Mesenchymal stem cell (in vitro differentiated cells and primary cell): ENCODE measurements around the gene CDH15.
A peak's percentile ranks its signal among the peaks of the same experiment; 100 is the strongest.

ENCODE experiments used
- DNase-seq: peaks from one replicate; pipeline ENCODE4 v3.0.0-alpha.2; 2013
- H2AFZ ChIP-seq: one replicate; pipeline ENCODE4 v1.6.1; 2013; ENCODE audit warnings: low read depth, mild to moderate bottlenecking, control low read depth, inconsistent platforms, low read length, moderate library complexity
- H2AK5ac ChIP-seq: 2 replicates; pipeline ENCODE4 v1.6.1; 2013; ENCODE audit warnings: low read length, moderate library complexity, mild to moderate bottlenecking, inconsistent platforms; ENCODE audit not compliant: severe bottlenecking
- H2BK120ac ChIP-seq: one replicate; pipeline ENCODE4 v1.6.1; 2013; ENCODE audit warnings: low read depth, mild to moderate bottlenecking, inconsistent platforms, low read length, moderate library complexity
- H2BK12ac ChIP-seq, 2 experiments: one replicate each; pipeline ENCODE4 v1.6.1; 2013; ENCODE audit warnings: inconsistent platforms in 2 of 2, low read length in 2 of 2, mild to moderate bottlenecking in 2 of 2, moderate library complexity in 2 of 2, control low read depth in 1 of 2
- H2BK15ac ChIP-seq: one replicate; pipeline ENCODE4 v1.6.1; 2013; ENCODE audit warnings: mild to moderate bottlenecking, low read depth, inconsistent platforms; ENCODE audit not compliant: poor library complexity, severe bottlenecking
- H2BK5ac ChIP-seq: 2 replicates; pipeline ENCODE4 v1.6.1; 2013; ENCODE audit warnings: low read depth, mild to moderate bottlenecking, low read length, control low read depth, inconsistent platforms; ENCODE audit not compliant: poor library complexity, severe bottlenecking
- H3K14ac ChIP-seq, 2 experiments: one replicate each; pipeline ENCODE4 v1.6.1; 2013; ENCODE audit warnings: inconsistent platforms in 2 of 2, low read length in 2 of 2, control low read depth in 1 of 2, mild to moderate bottlenecking in 1 of 2, moderate library complexity in 1 of 2
- H3K18ac ChIP-seq, 2 experiments: one replicate each; pipeline ENCODE4 v1.6.1; 2013; ENCODE audit warnings: inconsistent platforms in 2 of 2, low read length in 2 of 2, control low read depth in 1 of 2, low read depth in 1 of 2, mild to moderate bottlenecking in 1 of 2
- H3K23ac ChIP-seq, 2 experiments: one replicate each; pipeline ENCODE4 v1.6.1; 2013; ENCODE audit warnings: inconsistent platforms in 2 of 2, low read length in 2 of 2, mild to moderate bottlenecking in 2 of 2, moderate library complexity in 2 of 2, control low read depth in 1 of 2
- H3K27ac ChIP-seq: 2 replicates; pipeline ENCODE4 v1.5.1; 2013; ENCODE audit warnings: mild to moderate bottlenecking, moderate library complexity, low read length, control low read depth, inconsistent platforms; ENCODE audit not compliant: poor library complexity, severe bottlenecking
- H3K27me3 ChIP-seq, 2 experiments: 2 replicates each; pipeline versions ENCODE4 v1.6.1 to v1.7.0; 2013; ENCODE audit warnings: low read length in 2 of 2, mild to moderate bottlenecking in 2 of 2, moderate library complexity in 2 of 2, control low read depth in 1 of 2, inconsistent platforms in 1 of 2; ENCODE audit not compliant: control insufficient read depth in 1 of 2, insufficient read depth in 1 of 2
- H3K36me3 ChIP-seq, 2 experiments: 2 replicates each; pipeline versions ENCODE4 v1.6.1 to v1.7.0; 2013; ENCODE audit warnings: low read length in 2 of 2, control low read depth in 1 of 2, inconsistent platforms in 1 of 2, low read depth in 1 of 2, mild to moderate bottlenecking in 1 of 2; ENCODE audit not compliant: insufficient read depth in 2 of 2, control insufficient read depth in 1 of 2
- H3K4ac ChIP-seq, 2 experiments: one replicate each; pipeline ENCODE4 v1.6.1; 2013; ENCODE audit warnings: inconsistent platforms in 2 of 2, low read length in 2 of 2, mild to moderate bottlenecking in 2 of 2, moderate library complexity in 2 of 2, control low read depth in 1 of 2, low read depth in 1 of 2
- H3K4me1 ChIP-seq: 2 replicates; pipeline ENCODE4 v1.6.1; 2013; ENCODE audit warnings: low read depth, low read length, control low read depth; ENCODE audit not compliant: control insufficient read depth, insufficient read depth
- H3K4me2 ChIP-seq: 2 replicates; pipeline ENCODE4 v1.6.1; 2013; ENCODE audit warnings: low read length, mild to moderate bottlenecking, inconsistent platforms; ENCODE audit not compliant: poor library complexity, severe bottlenecking
- H3K4me3 ChIP-seq, 2 experiments: 2 replicates each; pipeline versions ENCODE4 v1.5.1 to v1.7.0; 2013; ENCODE audit warnings: low read length in 2 of 2, mild to moderate bottlenecking in 2 of 2, control low read depth in 1 of 2, low read depth in 1 of 2; ENCODE audit not compliant: insufficient read depth in 1 of 2
- H3K79me1 ChIP-seq: replicated peaks from 2 replicates; pipeline ENCODE4 v1.6.1; 2013; ENCODE audit warnings: mild to moderate bottlenecking, control low read depth, low read length, inconsistent platforms; ENCODE audit not compliant: poor library complexity, severe bottlenecking
- H3K9ac ChIP-seq: 2 replicates; pipeline ENCODE4 v1.7.0; 2013; ENCODE audit warnings: mild to moderate bottlenecking, low read length, moderate library complexity
- H3K9me3 ChIP-seq: 2 replicates; pipeline ENCODE4 v1.7.0; 2013; ENCODE audit warnings: mild to moderate bottlenecking, low read length; ENCODE audit not compliant: control insufficient read depth
- H4K8ac ChIP-seq: one replicate; pipeline ENCODE4 v1.6.1; 2013; ENCODE audit warnings: inconsistent platforms, mild to moderate bottlenecking, low read length, moderate library complexity
- H4K91ac ChIP-seq: one replicate; pipeline ENCODE4 v1.6.1; 2013; ENCODE audit warnings: mild to moderate bottlenecking, low read length, inconsistent platforms
- WGBS: methylation state at CpG from one replicate; pipeline ENCODE4 v1.1.7; 2013; ENCODE audit warnings: mixed read lengths; 5-methylcytosine and 5-hydroxymethylcytosine counted together

Gene CDH15

GRCh38 chr16:89197633-89198416 is 26.3 kb downstream of the CDH15 start:
- H3K4me2 ChIP-seq: no peak overlapping the region
- H2AFZ ChIP-seq: no peak overlapping the region
- no peaks in the 10 kb centered on the region for H3K79me1 ChIP-seq
- no peak overlapping the region for H2BK15ac ChIP-seq
- no peak overlapping the region for H2AK5ac ChIP-seq
- H3K27ac ChIP-seq: no peak overlapping the region
- no peak overlapping the region for H3K18ac ChIP-seq
- H2BK120ac ChIP-seq: no peak overlapping the region
- H3K9ac ChIP-seq: no peak overlapping the region
- H3K27me3 ChIP-seq: peaks cover 39 to 65% of the 10 kb centered on the region in 2 experiments
- H3K4me3 ChIP-seq: peak overlapping the region in 1 of 2 experiments; percentile 26
- H3K4ac ChIP-seq: no peak overlapping the region
- no peak overlapping the region for H4K8ac ChIP-seq
- DNase-seq: no peak
- no peak overlapping the region for H2BK5ac ChIP-seq
- peaks cover 17% of the 10 kb centered on the region for H3K4me1 ChIP-seq
- H3K9me3 ChIP-seq: peaks cover 3% of the 10 kb centered on the region
- peaks cover 0 to 7% of the 10 kb centered on the region in 2 experiments for H3K36me3 ChIP-seq
- H3K23ac ChIP-seq: no peak overlapping the region
- peak overlapping the region; percentile 60 for H4K91ac ChIP-seq
- H3K14ac ChIP-seq: no peak overlapping the region
- H2BK12ac ChIP-seq: peak overlapping the region in 1 of 2 experiments; percentile 6
- 91% methylated on average over 26 of the region's 26 CpGs for WGBS

GRCh38 chr16:89198417-89199240 is 27.1 kb downstream of the CDH15 start:
- Histone ChIP-seq H4K91ac (no peak overlapping the region), H4K8ac (no peak overlapping the region), H3K4me3 (no peak overlapping the region), H3K23ac (no peak overlapping the region), H2AK5ac (no peak overlapping the region), H2BK12ac (no peak overlapping the region), H2BK5ac (no peak overlapping the region), H3K4ac (no peak overlapping the region), H3K79me1 (no peaks in the 10 kb centered on the region), H3K9ac (no peak overlapping the region), H2BK120ac (no peak overlapping the region), H3K14ac (no peak overlapping the region), H3K27ac (no peak overlapping the region), H3K4me2 (no peak overlapping the region), H3K9me3 (peaks cover 3% of the 10 kb centered on the region), H3K36me3 (peaks cover 0 to 7% of the 10 kb centered on the region in 2 experiments), H2BK15ac (no peak overlapping the region), H3K18ac (no peak overlapping the region), H3K4me1 (peaks cover 17% of the 10 kb centered on the region), H3K27me3 (peaks cover 44 to 70% of the 10 kb centered on the region in 2 experiments), H2AFZ (no peak overlapping the region)
- WGBS: 92% methylated on average over 19 of the region's 28 CpGs
- DNase-seq: no peak

GRCh38 chr16:89199241-89200123 is 27.9 kb downstream of the CDH15 start:
- Histone ChIP-seq H2BK12ac (no peak overlapping the region), H3K4ac (peak overlapping the region in 1 of 2 experiments; percentile 60), H2AK5ac (no peak overlapping the region), H3K4me2 (no peak overlapping the region), H3K9me3 (peaks cover 3% of the 10 kb centered on the region), H3K4me1 (peaks cover 17% of the 10 kb centered on the region), H3K18ac (no peak overlapping the region), H3K36me3 (peaks cover 0 to 7% of the 10 kb centered on the region in 2 experiments), H2BK120ac (no peak overlapping the region), H2BK5ac (no peak overlapping the region), H3K27me3 (peaks cover 44 to 70% of the 10 kb centered on the region in 2 experiments), H3K79me1 (no peaks in the 10 kb centered on the region), H2AFZ (no peak overlapping the region), H2BK15ac (peak overlapping the region; percentile 12), H3K23ac (no peak overlapping the region), H3K27ac (no peak overlapping the region), H3K9ac (no peak overlapping the region), H4K91ac (no peak overlapping the region), H3K4me3 (no peak overlapping the region), H4K8ac (no peak overlapping the region), H3K14ac (no peak overlapping the region)
- DNase-seq: no peak
- WGBS: 87% methylated on average over 22 of the region's 22 CpGs
